ENCODE results near the gene WIPF3.

Gene WIPF3

DNA sequence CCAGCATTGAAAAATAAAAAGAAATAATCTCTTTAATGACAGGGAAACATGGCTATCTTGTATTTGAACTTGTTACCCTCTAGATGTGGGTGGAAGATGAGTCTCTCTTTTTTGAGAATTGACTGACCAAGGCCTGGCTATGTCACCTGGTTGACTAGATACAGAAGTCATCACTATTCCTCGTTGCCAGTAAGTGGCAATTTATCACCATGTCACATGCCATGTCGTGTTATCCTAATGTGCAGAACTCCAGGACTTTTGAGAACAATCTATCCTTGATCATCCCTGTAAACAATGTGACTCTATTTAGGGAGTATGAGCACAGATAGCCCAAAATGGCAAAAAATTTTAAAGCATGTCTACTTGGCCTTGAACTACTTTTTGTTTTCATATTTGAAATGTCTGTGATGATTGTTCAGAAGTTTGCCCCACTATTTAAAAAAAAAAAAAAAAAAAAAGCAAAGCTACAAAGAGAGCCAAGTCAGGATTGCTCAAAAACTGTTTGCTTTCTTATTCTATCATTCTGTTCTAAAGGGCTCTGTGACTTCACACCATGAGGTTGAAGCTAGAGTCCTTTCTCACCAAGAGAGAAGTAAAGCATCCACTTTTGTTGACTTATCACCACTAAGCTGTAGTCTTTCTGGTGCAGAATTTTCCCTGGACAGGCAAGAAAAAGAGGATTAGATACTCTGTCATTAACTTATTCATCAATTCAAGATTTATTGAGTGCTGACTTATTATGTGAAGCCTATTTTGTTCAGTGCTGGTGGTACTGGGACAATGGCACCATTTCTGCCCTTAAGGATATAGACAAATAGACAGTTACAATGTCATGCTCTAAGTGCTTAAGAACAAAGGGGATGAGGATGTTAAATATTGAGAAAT is 10.4 kb upstream of the WIPF3 start:
- H3K4me3 ChIP-seq (ENCODE audit: low read depth, low read length): no peak overlapping the region
- no peaks in the 10 kb centered on the region for H3K27me3 ChIP-seq (ENCODE audit: control insufficient read depth, insufficient read depth, low read length)
- peaks cover 14% of the 10 kb centered on the region for H3K4me1 ChIP-seq (ENCODE audit: control insufficient read depth, insufficient read depth, low read length)
- no peaks in the 10 kb centered on the region for H3K9me3 ChIP-seq (ENCODE audit: control insufficient read depth, insufficient read depth, low read length)
- no peaks in the 10 kb centered on the region for H3K36me3 ChIP-seq (ENCODE audit: control insufficient read depth, insufficient read depth, low read length)
- H3K9ac ChIP-seq (ENCODE audit: low read depth, low read length): no peak overlapping the region

GRCh38 chr7:29797112-29797944 is 9.0 kb upstream of the WIPF3 start:
- no peak overlapping the region for H3K9ac ChIP-seq (ENCODE audit: low read depth, low read length)
- no peaks in the 10 kb centered on the region for H3K36me3 ChIP-seq (ENCODE audit: control insufficient read depth, insufficient read depth, low read length)

DNA sequence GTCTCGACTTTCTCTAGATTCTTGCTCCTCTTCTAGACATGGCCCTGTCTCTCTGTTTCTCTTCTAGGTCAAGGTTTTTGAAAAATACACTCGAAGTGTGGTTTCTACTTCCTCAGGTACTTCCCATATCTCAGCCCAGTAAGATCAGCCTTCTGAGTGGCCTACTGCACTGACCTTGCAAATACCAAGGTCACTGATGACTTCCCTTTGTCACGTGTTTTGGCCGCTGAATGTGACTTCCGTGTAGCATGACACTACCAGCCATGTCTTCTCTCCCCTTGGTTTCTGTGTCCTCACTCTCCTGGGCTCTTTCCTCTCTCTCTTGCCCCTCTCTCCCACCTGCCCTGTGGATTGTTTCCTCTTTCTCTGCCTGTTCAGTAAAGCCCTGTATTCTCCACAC is 7.9 kb upstream of the WIPF3 start:
- Histone ChIP-seq H3K9ac (ENCODE audit: low read depth, low read length) (no peak overlapping the region), H3K27me3 (ENCODE audit: control insufficient read depth, insufficient read depth, low read length) (peaks cover 2% of the 10 kb centered on the region), H3K9me3 (ENCODE audit: control insufficient read depth, insufficient read depth, low read length) (no peaks in the 10 kb centered on the region), H3K4me1 (ENCODE audit: control insufficient read depth, insufficient read depth, low read length) (peaks cover 8% of the 10 kb centered on the region), H3K36me3 (ENCODE audit: control insufficient read depth, insufficient read depth, low read length) (no peaks in the 10 kb centered on the region), H3K4me3 (ENCODE audit: low read depth, low read length) (no peak overlapping the region)

More at GRCh38 chr7:29797112-29797944, 9.0 kb upstream of the WIPF3 start:
- H3K4me3 ChIP-seq (ENCODE audit: low read depth, low read length): no peak overlapping the region
- no peaks in the 10 kb centered on the region for H3K27me3 ChIP-seq (ENCODE audit: control insufficient read depth, insufficient read depth, low read length)
- peaks cover 14% of the 10 kb centered on the region for H3K4me1 ChIP-seq (ENCODE audit: control insufficient read depth, insufficient read depth, low read length)
- H3K9me3 ChIP-seq (ENCODE audit: control insufficient read depth, insufficient read depth, low read length): no peaks in the 10 kb centered on the region

- H3K36me3 ChIP-seq (ENCODE audit: control insufficient read depth, insufficient read depth, low read length): no peaks in the 10 kb centered on the region
- peaks cover 20% of the 10 kb centered on the region for H3K27me3 ChIP-seq (ENCODE audit: control insufficient read depth, insufficient read depth, low read length)
Observed at GRCh38 chr7:29801929-29802328, 4.4 kb upstream of the WIPF3 start.

DNA sequence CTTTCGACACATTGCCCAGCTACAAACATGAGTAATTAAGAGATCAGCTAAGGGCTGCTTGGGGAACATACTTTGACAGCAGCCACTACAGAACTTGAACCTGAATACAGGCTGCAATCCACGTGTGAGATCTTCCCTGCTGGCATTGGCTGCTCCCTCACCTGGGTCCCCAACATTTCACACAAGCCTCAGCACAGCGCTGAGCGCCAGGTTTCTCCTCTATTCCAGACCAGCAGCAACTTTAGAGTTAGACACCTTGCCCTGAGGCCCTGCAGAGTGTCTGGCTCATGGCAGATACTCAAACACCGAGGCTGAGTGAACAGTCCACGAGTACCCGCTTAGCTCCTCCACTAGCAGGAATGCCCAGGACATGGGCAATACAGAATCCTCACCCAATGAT is 1.3 kb upstream of the WIPF3 start:
- H3K4me1 ChIP-seq (ENCODE audit: control insufficient read depth, insufficient read depth, low read length): peaks cover 7% of the 10 kb centered on the region
- no peaks in the 10 kb centered on the region for H3K36me3 ChIP-seq (ENCODE audit: control insufficient read depth, insufficient read depth, low read length)
- H3K27me3 ChIP-seq (ENCODE audit: control insufficient read depth, insufficient read depth, low read length): peaks cover 20% of the 10 kb centered on the region
- H3K9me3 ChIP-seq (ENCODE audit: control insufficient read depth, insufficient read depth, low read length): no peaks in the 10 kb centered on the region
- no peak overlapping the region for H3K9ac ChIP-seq (ENCODE audit: low read depth, low read length)
- no peak overlapping the region for H3K4me3 ChIP-seq (ENCODE audit: low read depth, low read length)

More at GRCh38 chr7:29801929-29802328, 4.4 kb upstream of the WIPF3 start:
- Histone ChIP-seq H3K4me3 (ENCODE audit: low read depth, low read length) (no peak overlapping the region), H3K4me1 (ENCODE audit: control insufficient read depth, insufficient read depth, low read length) (no peaks in the 10 kb centered on the region), H3K9ac (ENCODE audit: low read depth, low read length) (no peak overlapping the region), H3K9me3 (ENCODE audit: control insufficient read depth, insufficient read depth, low read length) (no peaks in the 10 kb centered on the region)

DNA sequence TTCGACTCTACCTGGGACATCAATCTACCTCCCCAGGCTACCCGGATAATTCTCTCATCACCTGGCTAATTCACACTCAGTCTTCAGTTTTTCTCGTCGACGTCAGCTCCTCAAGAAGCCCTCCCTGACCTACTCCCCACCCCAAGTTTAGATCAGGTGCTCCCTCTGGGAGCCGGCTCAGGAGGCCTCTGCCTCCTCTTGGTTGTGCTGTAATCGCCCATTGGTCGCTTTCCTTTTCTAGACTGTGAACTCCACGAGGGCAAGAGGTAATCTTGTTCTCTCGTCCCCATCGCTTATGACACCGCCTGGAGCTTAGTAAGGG is 461 bp upstream of the WIPF3 start:
- H3K36me3 ChIP-seq (ENCODE audit: control insufficient read depth, insufficient read depth, low read length): no peaks in the 10 kb centered on the region
- peaks cover 7% of the 10 kb centered on the region for H3K4me1 ChIP-seq (ENCODE audit: control insufficient read depth, insufficient read depth, low read length)
- peak overlapping the region; percentile 82 for H3K4me3 ChIP-seq (ENCODE audit: low read depth, low read length)
- peaks cover 20% of the 10 kb centered on the region for H3K27me3 ChIP-seq (ENCODE audit: control insufficient read depth, insufficient read depth, low read length)
- no peak overlapping the region for H3K9ac ChIP-seq (ENCODE audit: low read depth, low read length)
- H3K9me3 ChIP-seq (ENCODE audit: control insufficient read depth, insufficient read depth, low read length): no peaks in the 10 kb centered on the region

DNA sequence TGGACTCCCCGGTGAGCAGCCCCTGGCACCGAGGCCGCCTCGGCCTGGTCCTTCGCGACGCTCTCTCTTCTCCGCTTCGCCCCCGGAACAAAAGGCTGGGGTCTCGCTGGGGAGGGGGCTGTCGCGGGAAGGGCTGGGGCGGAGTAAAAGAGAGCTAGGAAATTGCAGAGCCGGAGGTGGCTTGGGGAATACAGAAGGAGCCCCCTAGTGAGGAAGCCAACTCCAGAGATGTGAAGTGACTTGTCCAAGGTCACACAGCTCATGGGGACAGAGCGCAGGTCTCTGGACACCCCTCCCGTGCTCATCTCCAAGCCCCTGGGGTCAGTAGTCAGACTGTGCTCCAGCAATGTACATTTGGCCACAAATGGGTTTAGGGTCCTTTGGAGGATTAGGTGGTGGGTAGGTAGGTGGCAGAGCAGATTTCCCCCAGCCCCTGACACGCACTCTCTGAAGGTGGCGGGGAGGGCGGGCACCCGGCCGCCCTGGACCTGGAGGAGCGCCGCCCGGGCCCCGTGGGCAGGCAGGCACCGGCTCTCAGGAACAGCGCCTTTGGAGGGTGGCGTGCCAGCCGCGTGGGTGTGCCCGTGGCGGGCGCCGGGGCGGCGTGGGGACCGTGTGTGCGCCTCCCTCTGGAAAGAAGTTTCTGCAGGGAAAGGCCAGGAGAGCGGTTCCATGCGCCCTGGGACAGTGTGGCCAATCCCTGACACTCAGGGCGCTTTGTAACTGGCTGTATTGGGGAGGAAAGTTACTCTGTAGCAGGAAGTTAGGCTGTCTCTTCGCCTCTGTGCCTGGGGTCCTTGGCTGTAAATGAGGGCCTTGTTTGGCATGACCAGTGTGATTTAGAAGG is 910 bp downstream of the WIPF3 start:
- peaks cover 7% of the 10 kb centered on the region for H3K4me1 ChIP-seq (ENCODE audit: control insufficient read depth, insufficient read depth, low read length)
- peak overlapping the region; percentile 82 for H3K4me3 ChIP-seq (ENCODE audit: low read depth, low read length)
- no peak overlapping the region for H3K9ac ChIP-seq (ENCODE audit: low read depth, low read length)
- H3K9me3 ChIP-seq (ENCODE audit: control insufficient read depth, insufficient read depth, low read length): no peaks in the 10 kb centered on the region
- peaks cover 20% of the 10 kb centered on the region for H3K27me3 ChIP-seq (ENCODE audit: control insufficient read depth, insufficient read depth, low read length)
- H3K36me3 ChIP-seq (ENCODE audit: control insufficient read depth, insufficient read depth, low read length): no peaks in the 10 kb centered on the region

DNA sequence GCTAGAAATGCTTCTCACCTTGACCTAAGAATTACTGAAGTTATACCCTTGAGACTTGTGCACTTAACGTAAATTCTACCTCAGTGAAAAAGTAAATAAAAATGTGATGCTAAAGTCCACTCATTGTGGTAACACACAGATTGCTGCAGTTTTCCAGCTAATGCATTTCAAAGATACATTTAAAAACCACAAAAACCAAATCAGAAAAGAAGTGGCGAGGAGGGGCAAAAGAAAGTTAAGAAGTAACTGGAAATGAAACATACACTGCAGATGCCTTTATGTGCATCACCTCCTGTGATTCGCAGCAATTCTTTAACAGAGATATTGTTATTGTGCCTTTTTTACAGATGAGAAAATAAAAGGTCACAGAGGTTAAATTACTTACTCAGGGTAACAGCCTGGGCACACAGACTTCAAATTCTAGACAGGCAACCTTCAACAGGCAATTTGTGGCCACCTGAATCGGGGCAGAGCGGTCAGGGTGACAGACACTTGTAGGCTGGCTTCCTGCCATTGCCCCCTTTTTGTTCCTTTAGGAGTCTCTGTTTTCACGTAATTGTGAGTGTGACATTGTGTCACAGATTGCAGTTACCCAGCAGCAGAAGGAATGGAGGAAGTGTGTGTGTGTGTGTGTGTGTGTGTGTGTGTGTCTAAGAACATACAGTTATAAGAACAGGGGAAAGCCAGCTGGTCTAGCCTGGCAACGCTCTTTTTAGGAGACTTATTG is 1.9 kb downstream of the WIPF3 start:
- peaks cover 18% of the 10 kb centered on the region for H3K27me3 ChIP-seq (ENCODE audit: control insufficient read depth, insufficient read depth, low read length)
- no peaks in the 10 kb centered on the region for H3K9me3 ChIP-seq (ENCODE audit: control insufficient read depth, insufficient read depth, low read length)
- no peaks in the 10 kb centered on the region for H3K36me3 ChIP-seq (ENCODE audit: control insufficient read depth, insufficient read depth, low read length)
- H3K4me3 ChIP-seq (ENCODE audit: low read depth, low read length): peak overlapping the region; percentile 82
- H3K4me1 ChIP-seq (ENCODE audit: control insufficient read depth, insufficient read depth, low read length): peaks cover 7% of the 10 kb centered on the region
- H3K9ac ChIP-seq (ENCODE audit: low read depth, low read length): no peak overlapping the region

GRCh38 chr7:29809533-29810155 is 3.3 kb downstream of the WIPF3 start:
- Histone ChIP-seq H3K4me3 (ENCODE audit: low read depth, low read length) (no peak overlapping the region), H3K36me3 (ENCODE audit: control insufficient read depth, insufficient read depth, low read length) (no peaks in the 10 kb centered on the region), H3K27me3 (ENCODE audit: control insufficient read depth, insufficient read depth, low read length) (peaks cover 11% of the 10 kb centered on the region), H3K9me3 (ENCODE audit: control insufficient read depth, insufficient read depth, low read length) (no peaks in the 10 kb centered on the region), H3K4me1 (ENCODE audit: control insufficient read depth, insufficient read depth, low read length) (peaks cover 7% of the 10 kb centered on the region), H3K9ac (ENCODE audit: low read depth, low read length) (no peak overlapping the region)

DNA sequence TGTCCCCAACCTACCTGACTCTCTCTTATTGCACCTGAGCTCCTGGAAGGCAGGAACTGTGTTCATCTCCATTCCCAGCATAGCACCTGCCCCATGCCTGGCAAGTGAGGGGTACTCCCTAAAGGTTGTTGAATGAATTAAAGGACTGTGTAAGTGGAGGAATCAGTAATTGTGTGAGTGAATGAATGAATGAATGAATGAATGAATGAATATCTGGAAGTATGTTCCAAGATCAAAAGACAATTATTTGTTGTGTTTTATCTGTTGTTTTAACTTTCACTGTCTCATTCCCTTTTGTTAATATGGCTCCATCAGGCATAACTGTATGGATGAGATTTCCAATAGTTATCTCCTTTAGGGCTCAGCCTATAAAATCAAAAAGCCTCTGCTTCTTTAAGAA is 4.0 kb downstream of the WIPF3 start:
- H3K36me3 ChIP-seq (ENCODE audit: control insufficient read depth, insufficient read depth, low read length): no peaks in the 10 kb centered on the region
- H3K27me3 ChIP-seq (ENCODE audit: control insufficient read depth, insufficient read depth, low read length): peaks cover 4% of the 10 kb centered on the region
- H3K9ac ChIP-seq (ENCODE audit: low read depth, low read length): no peak overlapping the region
- H3K4me3 ChIP-seq (ENCODE audit: low read depth, low read length): no peak overlapping the region
- peaks cover 7% of the 10 kb centered on the region for H3K4me1 ChIP-seq (ENCODE audit: control insufficient read depth, insufficient read depth, low read length)
- H3K9me3 ChIP-seq (ENCODE audit: control insufficient read depth, insufficient read depth, low read length): no peaks in the 10 kb centered on the region
